T-helper 1 cell treated with Interleukin-12 subunit alpha and Interleukin-12 subunit beta and Interleukin-4 antibody, amounts not matched to agents 30 ng/mL and 1 ng/mL, for 36 hours (primary cell): ENCODE data around the gene CPT1A. TPM values are rescaled to one million over a fixed set of nuclear protein-coding genes. Genes with fewer than 3 reads are reported as not detected.
"Not testable (repeated sequence)": the region's sequence is repeated elsewhere in the genome, so short reads cannot be mapped to it uniquely, and the experiment has no call there.

Source experiments
- intact Hi-C: fragments of 100-400 bp; cut with micrococcal nuclease; formaldehyde crosslinking; loops from one replicate; pipeline ENCODE4 v1.15.1; 2024
- total RNA-seq: library from RNA; stranded (reverse); gene quantifications from 2 replicates; pipeline ENCODE4 v1.2.3, GENCODE V29; 2022

CPT1A gene
- total RNA-seq = 28.3 and 31.7 TPM in 2 replicates

GRCh38 chr11:68841718-68842426, at the start of gene CPT1A:
CPT1A (minus strand) TSS chr11:68841916; CDS start chr11:68815474, 26,442 bp downstream.
- intact Hi-C loops = loop anchor here (2.0 to 5.0 kb wide), 6 partner anchors 91 to 1360 kb away; partner anchors contain the start of genes CHKA, FADD, PPP6R3 and TESMIN

GRCh38 chr11:68890490-68891231, 48.9 kb upstream of the CPT1A start:
- intact Hi-C loops = no loop called here

DNA sequence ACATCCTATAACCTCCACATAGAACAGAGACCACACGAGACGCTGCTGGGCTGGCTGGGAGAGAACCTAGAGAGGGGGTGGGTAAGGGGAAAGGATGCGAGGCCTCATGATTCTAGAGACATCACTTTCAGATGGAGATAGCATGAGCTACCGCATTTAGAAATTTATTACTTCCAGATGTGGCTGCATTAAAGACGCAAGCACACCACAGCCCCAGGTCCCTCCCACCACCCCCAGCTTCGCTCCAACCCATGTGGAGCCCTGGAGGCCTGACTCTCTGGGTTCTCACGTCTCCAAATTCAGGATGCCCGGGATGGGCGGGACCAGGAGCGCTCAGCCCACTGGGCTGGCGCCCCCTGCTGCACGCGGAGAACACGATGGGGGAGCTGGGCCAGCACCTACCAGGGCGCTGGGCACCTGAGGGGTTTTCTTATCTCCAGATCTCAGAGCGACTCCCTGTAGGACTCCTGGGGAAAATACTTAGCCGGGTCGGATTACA, 48.3 kb upstream of the CPT1A start:
- intact Hi-C loops = no loop called here

DNA sequence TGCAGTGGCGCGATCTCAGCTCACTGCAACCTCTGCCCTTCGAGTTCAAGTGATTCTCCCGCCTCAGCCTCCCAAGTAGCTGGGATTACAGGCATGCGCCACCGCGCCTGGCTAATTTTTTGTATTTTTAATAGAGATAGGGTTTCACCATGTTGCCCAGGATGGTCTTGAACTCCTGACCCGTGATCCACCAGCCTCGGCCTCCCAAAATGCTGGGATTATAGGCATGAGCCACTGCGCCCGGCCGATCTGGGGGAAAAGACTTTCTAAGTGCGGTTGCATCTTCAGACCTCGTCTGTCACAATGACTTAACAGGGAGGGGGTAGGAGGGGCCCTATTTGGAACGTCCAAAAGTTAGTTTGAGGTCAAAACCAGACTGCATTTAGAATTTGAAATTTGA, 43.1 kb upstream of the CPT1A start:
- intact Hi-C loops = not testable (repeated sequence)

GRCh38 chr11:68882391-68882790, 40.7 kb upstream of the CPT1A start:
- intact Hi-C loops = no loop called here

GRCh38 chr11:68881320-68881719, 39.6 kb upstream of the CPT1A start:
- intact Hi-C loops = no loop called here

- intact Hi-C loops = no loop called here
Measured at GRCh38 chr11:68880851-68881250, 39.1 kb upstream of the CPT1A start.

DNA sequence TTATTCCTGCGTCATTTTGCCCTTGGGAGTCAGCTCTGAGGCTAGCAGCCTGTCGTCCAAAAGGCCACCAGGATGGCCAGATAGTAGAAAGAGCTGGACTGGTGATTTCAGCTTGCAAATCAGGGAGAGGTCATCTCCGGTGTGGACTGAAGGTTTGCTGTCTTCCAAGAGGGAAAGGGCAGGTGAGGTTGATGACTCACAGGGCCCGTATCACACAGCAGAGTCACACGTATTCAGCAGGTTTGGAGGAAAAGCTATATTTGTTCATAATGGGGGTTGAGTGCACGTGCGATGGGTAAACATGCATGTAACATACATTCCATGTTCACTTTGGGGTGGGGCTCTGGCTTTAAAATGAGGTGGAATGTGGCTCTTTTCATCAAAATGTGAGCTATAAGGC, 36.3 kb upstream of the CPT1A start:
- intact Hi-C loops = no loop called here

DNA sequence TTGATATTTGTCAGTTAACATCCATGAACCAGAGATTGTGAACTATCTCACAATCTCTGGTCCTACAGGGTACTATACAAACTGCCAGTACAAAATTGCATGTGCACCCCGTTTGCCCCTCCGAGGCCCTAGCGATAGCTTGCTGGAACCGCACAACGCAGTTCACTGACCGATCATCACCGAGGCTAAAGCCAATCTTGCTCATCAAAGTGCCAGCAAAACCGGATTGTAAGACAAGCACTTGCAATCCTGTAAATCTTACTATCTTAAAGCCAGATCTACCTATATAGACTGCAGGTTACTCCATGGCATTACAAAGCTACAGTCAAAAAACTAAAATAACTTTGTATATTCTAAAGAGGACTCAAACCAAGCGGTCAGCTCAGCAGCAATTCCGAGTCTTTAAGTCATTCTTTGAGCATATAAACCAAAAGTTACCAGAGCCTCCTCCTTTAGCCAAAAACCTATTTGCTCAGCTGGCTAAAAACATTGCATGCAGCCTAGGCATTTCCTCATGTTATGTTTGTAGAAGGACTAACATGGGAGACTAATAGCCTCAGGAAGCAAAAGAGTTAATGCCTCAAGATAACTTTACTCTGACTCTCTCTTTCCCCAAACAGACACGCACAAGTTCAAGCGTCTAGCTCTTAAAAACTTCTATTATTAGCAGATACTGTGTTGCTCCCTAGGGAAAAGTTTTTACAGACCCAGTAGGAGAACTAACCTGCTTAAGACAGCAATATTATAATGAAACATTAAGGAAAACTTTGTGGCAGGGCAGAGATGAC, 30.7 kb upstream of the CPT1A start:
- intact Hi-C loops = no loop called here

DNA sequence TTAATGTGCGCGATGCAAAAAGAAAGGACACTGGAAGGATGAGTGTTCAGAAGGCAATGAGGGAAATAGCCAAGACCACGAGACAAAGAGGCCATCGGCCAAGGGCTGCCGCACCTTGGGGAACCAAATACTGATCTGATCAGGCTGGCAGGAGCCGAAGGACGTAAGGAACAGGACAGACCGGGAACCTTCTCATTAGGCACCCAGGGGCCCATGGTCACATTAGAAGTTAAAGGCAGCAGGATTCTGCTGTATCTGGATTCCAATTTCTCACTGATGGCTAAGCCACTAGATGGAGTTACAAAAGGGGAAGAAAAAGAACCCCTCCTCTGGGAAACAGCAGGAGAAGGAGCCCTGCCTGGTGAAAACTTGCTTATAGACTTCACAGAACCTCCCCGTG, 28.8 kb upstream of the CPT1A start:
- intact Hi-C loops = no loop called here

DNA sequence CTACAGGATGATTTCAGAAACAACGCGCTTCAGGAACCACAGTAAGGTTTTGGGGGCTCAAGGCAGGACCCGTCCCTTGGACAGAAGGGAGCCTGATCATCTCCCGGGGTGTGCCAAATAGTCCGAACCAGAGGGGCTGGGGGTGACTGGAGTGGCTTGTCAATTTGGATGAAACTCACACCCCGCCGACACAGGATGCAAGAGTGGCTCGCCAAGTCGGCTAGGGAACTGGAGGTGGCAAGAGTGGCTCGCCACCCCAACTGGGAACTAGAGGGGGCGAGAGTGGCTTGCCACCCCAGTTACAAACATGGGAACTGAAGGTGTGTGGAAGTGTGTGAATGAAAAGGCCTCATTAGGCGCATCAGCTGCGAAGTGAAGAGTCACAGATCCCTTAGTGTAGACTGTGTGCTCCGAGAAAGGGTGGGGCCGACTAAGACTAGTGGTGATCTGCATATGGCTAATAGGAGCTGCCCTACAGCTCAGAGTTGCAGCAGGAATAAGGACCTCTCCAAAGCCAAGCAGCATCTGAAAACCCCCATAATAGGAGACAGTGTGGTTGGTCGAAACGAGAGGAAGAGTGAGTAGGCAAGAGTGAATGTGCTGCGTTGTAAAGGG, 26.6 kb upstream of the CPT1A start:
- intact Hi-C loops = no loop called here

DNA sequence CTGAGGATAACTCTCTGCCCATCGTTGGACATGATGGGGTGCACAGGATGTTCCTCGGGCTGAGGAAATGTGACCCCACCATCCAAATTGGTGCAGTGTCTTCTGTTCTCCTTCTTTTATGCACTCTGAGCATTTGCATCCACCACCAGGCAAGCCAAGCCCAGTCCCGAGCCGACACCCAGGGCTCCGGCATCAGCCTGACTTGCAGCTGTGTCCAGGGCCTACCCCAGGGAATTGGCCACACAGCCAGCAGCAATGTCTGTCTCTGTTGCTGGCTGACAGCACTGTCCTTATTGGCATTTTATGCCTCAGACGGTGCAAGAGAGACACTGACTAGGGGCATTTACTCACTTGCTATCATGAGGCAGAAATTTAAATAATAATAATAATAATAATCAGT, 25.4 kb upstream of the CPT1A start:
- intact Hi-C loops = no loop called here

GRCh38 chr11:68865241-68865640, 23.5 kb upstream of the CPT1A start:
- intact Hi-C loops = no loop called here

- intact Hi-C loops = no loop called here
Measured at GRCh38 chr11:68863553-68864265, 22.0 kb upstream of the CPT1A start.

GRCh38 chr11:68862421-68862820, 20.7 kb upstream of the CPT1A start:
- intact Hi-C loops = no loop called here

DNA sequence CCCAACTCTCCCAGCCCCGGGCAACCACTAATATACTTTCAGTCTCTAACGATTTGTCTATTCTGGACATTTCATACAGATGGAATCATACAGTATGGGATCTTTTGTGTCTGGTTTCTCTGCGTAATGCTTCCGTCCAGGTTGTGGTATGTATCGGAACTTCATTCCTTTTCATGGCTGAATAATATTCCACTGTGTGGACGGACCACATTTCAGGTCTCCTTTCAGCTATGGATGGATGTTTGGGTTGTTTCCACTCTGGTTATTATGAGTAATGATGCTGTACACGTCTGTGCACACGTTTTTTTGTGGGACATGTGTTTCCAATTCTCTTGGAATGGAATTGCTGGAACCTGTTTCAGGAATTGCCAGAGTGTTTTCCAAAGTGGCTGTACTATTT, 17.4 kb upstream of the CPT1A start:
- intact Hi-C loops = no loop called here

GRCh38 chr11:68857037-68857586, 15.4 kb upstream of the CPT1A start:
- intact Hi-C loops = no loop called here

- intact Hi-C loops = not testable (repeated sequence)
Measured at GRCh38 chr11:68856425-68857030, 14.8 kb upstream of the CPT1A start.

DNA sequence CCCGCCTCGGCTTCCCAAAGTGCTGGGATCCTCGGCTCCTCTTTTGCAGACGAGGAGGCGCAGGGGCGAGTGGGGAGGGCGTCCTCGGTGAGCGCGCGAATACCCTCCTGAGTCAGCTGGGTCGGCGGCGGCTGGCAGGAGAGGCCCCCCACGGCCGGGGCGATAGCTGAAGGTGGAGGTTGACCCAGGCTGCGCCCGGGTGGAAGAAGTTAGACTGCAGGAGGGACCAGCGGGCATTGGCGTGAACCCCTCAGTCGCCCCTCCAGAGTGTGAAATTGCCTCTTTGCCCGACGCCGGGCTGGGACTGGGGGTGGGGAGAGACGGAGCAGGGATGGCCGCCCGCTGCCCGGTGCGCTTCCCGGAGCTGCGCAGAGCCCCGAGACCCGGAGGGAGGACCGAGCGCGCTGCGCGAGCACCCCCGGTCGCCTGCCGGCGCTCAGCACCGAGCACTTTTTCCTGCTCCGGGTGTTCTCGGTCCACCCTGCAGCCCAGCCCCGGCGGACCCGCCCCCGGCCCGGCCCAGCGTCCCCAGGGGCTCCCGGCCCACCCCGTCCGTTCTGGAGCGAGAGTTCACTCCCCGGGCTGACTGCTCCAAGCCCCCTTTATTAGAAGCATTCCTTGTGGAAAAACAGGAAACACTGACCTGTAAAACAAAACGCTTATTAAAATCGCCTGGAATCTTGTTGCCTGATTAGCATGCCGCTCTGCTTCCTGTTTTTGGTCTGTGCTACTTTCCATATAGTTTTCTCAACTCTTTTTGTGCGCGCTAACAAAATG, 13.7 kb upstream of the CPT1A start:
- intact Hi-C loops = no loop called here
